Measurements from ENCODE around the gene YARS1.
"Not testable (repeated sequence)": the region's sequence is repeated elsewhere in the genome, so short reads cannot be mapped to it uniquely, and the experiment has no call there.

YARS1 gene

GRCh38 chr1:32798191-32798590 is 19.0 kb downstream of the YARS1 start:
- Histone ChIP-seq H3K4me3 (ENCODE audit: extremely low read depth, insufficient read depth, low read length, poor library complexity, severe bottlenecking) (no peak overlapping the region), H3K9me3 (ENCODE audit: control insufficient read depth, low read length) (no peaks in the 10 kb centered on the region), H3K27ac (ENCODE audit: low read depth, low read length, severe bottlenecking) (no peak overlapping the region), H3K4me1 (ENCODE audit: control insufficient read depth, insufficient read depth, low read length, poor library complexity, severe bottlenecking) (no peaks in the 10 kb centered on the region), H3K36me3 (ENCODE audit: control insufficient read depth, insufficient read depth, low read length) (peaks cover 91% of the 10 kb centered on the region)
- WGBS, 2 experiments (ENCODE audit: insufficient coverage in 2 of 2): 97 to 100% methylated on average over 3 of the region's 4 CpGs

- H3K9me3 ChIP-seq (ENCODE audit: control insufficient read depth, low read length): no peaks in the 10 kb centered on the region
- H3K27ac ChIP-seq (ENCODE audit: low read depth, low read length, severe bottlenecking): no peak overlapping the region
- H3K4me3 ChIP-seq (ENCODE audit: extremely low read depth, insufficient read depth, low read length, poor library complexity, severe bottlenecking): no peak overlapping the region
- WGBS, 2 experiments (ENCODE audit: insufficient coverage in 2 of 2): 100% methylated on average over 1 of the region's 1 CpG; no CpG with 5 or more reads in 1 of the 2 experiments
- no peaks in the 10 kb centered on the region for H3K4me1 ChIP-seq (ENCODE audit: control insufficient read depth, insufficient read depth, low read length, poor library complexity, severe bottlenecking)
- peaks cover 89% of the 10 kb centered on the region for H3K36me3 ChIP-seq (ENCODE audit: control insufficient read depth, insufficient read depth, low read length)
Observed at GRCh38 chr1:32797456-32797855, 19.7 kb downstream of the YARS1 start.

DNA sequence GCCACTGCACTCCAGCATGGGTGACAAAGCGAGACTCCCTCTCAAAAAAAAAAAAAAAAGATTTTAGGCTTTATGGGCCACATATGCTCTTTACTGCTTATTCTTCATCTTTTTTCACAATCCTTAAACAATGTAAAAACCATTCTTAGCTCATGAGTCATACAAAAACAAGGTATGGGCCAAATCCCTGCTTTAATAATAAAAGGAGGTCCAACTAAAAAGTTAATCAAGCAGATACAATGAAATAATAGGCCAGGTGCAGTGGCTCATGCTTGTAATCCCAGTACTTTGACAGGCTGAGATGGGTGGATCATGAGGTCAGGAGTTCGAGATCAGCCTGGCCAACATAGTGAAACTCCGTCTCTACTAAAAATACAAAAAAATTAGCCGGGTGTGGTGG is 21.4 kb downstream of the YARS1 start:
- 100% methylated on average over 2 to 3 of the region's 4 CpGs for WGBS, 2 experiments (ENCODE audit: insufficient coverage in 2 of 2)
- not testable (repeated sequence) for H3K27ac ChIP-seq (ENCODE audit: low read depth, low read length, severe bottlenecking); H3K4me3 ChIP-seq (ENCODE audit: extremely low read depth, insufficient read depth, low read length, poor library complexity, severe bottlenecking); H3K9me3 ChIP-seq (ENCODE audit: control insufficient read depth, low read length); H3K4me1 ChIP-seq (ENCODE audit: control insufficient read depth, insufficient read depth, low read length, poor library complexity, severe bottlenecking)
- peaks cover 89% of the 10 kb centered on the region for H3K36me3 ChIP-seq (ENCODE audit: control insufficient read depth, insufficient read depth, low read length)

GRCh38 chr1:32791881-32792280 is 25.3 kb downstream of the YARS1 start:
- Histone ChIP-seq H3K9me3 (ENCODE audit: control insufficient read depth, low read length) (no peaks in the 10 kb centered on the region), H3K36me3 (ENCODE audit: control insufficient read depth, insufficient read depth, low read length) (peaks cover 94% of the 10 kb centered on the region), H3K4me3 (ENCODE audit: extremely low read depth, insufficient read depth, low read length, poor library complexity, severe bottlenecking) (no peak overlapping the region), H3K27ac (ENCODE audit: low read depth, low read length, severe bottlenecking) (no peak overlapping the region), H3K4me1 (ENCODE audit: control insufficient read depth, insufficient read depth, low read length, poor library complexity, severe bottlenecking) (no peaks in the 10 kb centered on the region)
- 100% methylated on average over 1 of the region's 1 CpG; no CpG with 5 or more reads in 1 of the 2 experiments for WGBS, 2 experiments (ENCODE audit: insufficient coverage in 2 of 2)

GRCh38 chr1:32789356-32789755 is 27.8 kb downstream of the YARS1 start:
- H3K36me3 ChIP-seq (ENCODE audit: control insufficient read depth, insufficient read depth, low read length): peaks cover 95% of the 10 kb centered on the region
- not testable (repeated sequence) for H3K27ac ChIP-seq (ENCODE audit: low read depth, low read length, severe bottlenecking); H3K4me1 ChIP-seq (ENCODE audit: control insufficient read depth, insufficient read depth, low read length, poor library complexity, severe bottlenecking); H3K4me3 ChIP-seq (ENCODE audit: extremely low read depth, insufficient read depth, low read length, poor library complexity, severe bottlenecking); H3K9me3 ChIP-seq (ENCODE audit: control insufficient read depth, low read length)
- 100% methylated on average over 1 of the region's 2 CpGs; no CpG with 5 or more reads in 1 of the 2 experiments for WGBS, 2 experiments (ENCODE audit: insufficient coverage in 2 of 2)

- Histone ChIP-seq H3K4me1 (ENCODE audit: control insufficient read depth, insufficient read depth, low read length, poor library complexity, severe bottlenecking) (no peaks in the 10 kb centered on the region), H3K27ac (ENCODE audit: low read depth, low read length, severe bottlenecking) (no peak overlapping the region), H3K36me3 (ENCODE audit: control insufficient read depth, insufficient read depth, low read length) (peaks cover 95% of the 10 kb centered on the region), H3K4me3 (ENCODE audit: extremely low read depth, insufficient read depth, low read length, poor library complexity, severe bottlenecking) (no peak overlapping the region), H3K9me3 (ENCODE audit: control insufficient read depth, low read length) (no peaks in the 10 kb centered on the region)
- WGBS, 2 experiments (ENCODE audit: insufficient coverage in 2 of 2): 75 to 92% methylated on average over 2 of the region's 4 CpGs
Observed at GRCh38 chr1:32786856-32787255, 30.3 kb downstream of the YARS1 start.

DNA sequence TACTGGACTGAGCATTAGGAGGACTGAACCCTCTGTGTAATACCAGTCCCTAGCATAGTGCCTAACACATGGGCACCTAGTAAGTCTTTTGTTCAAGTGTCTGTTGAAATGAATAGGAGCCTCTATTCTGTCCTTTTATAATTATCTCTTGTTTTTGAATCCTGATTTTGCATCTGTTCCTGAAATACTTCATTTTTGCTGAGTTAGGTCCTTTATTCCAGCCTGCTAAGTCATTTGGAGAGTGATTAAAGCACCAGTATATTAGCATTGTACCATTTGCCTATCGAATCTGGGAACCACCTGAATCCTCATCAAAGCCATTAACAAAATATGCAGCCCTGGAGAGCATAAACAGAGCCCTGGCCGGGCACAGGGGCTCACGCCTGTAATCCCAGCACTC is 32.3 kb downstream of the YARS1 start:
- 90 to 96% methylated on average over 2 to 3 of the region's 3 CpGs for WGBS, 2 experiments (ENCODE audit: insufficient coverage in 2 of 2)
- Histone ChIP-seq H3K36me3 (ENCODE audit: control insufficient read depth, insufficient read depth, low read length) (peaks cover 96% of the 10 kb centered on the region), H3K9me3 (ENCODE audit: control insufficient read depth, low read length) (no peaks in the 10 kb centered on the region), H3K4me3 (ENCODE audit: extremely low read depth, insufficient read depth, low read length, poor library complexity, severe bottlenecking) (no peak overlapping the region), H3K4me1 (ENCODE audit: control insufficient read depth, insufficient read depth, low read length, poor library complexity, severe bottlenecking) (no peaks in the 10 kb centered on the region), H3K27ac (ENCODE audit: low read depth, low read length, severe bottlenecking) (no peak overlapping the region)

GRCh38 chr1:32783851-32784250 is 33.3 kb downstream of the YARS1 start:
- Histone ChIP-seq H3K27ac (ENCODE audit: low read depth, low read length, severe bottlenecking) (no peak overlapping the region), H3K4me3 (ENCODE audit: extremely low read depth, insufficient read depth, low read length, poor library complexity, severe bottlenecking) (no peak overlapping the region), H3K36me3 (ENCODE audit: control insufficient read depth, insufficient read depth, low read length) (peaks cover 96% of the 10 kb centered on the region), H3K4me1 (ENCODE audit: control insufficient read depth, insufficient read depth, low read length, poor library complexity, severe bottlenecking) (no peaks in the 10 kb centered on the region), H3K9me3 (ENCODE audit: control insufficient read depth, low read length) (no peaks in the 10 kb centered on the region)
- WGBS, 2 experiments (ENCODE audit: insufficient coverage in 2 of 2): 97 to 100% methylated on average over 3 of the region's 5 CpGs

- Histone ChIP-seq H3K4me3 (ENCODE audit: extremely low read depth, insufficient read depth, low read length, poor library complexity, severe bottlenecking) (no peak overlapping the region), H3K9me3 (ENCODE audit: control insufficient read depth, low read length) (no peaks in the 10 kb centered on the region), H3K27ac (ENCODE audit: low read depth, low read length, severe bottlenecking) (no peak overlapping the region), H3K36me3 (ENCODE audit: control insufficient read depth, insufficient read depth, low read length) (peaks cover 94% of the 10 kb centered on the region), H3K4me1 (ENCODE audit: control insufficient read depth, insufficient read depth, low read length, poor library complexity, severe bottlenecking) (no peaks in the 10 kb centered on the region)
- WGBS, 2 experiments (ENCODE audit: insufficient coverage in 2 of 2): 87 to 97% methylated on average over 4 to 5 of the region's 5 CpGs
Observed at GRCh38 chr1:32782086-32782485, 35.1 kb downstream of the YARS1 start.

DNA sequence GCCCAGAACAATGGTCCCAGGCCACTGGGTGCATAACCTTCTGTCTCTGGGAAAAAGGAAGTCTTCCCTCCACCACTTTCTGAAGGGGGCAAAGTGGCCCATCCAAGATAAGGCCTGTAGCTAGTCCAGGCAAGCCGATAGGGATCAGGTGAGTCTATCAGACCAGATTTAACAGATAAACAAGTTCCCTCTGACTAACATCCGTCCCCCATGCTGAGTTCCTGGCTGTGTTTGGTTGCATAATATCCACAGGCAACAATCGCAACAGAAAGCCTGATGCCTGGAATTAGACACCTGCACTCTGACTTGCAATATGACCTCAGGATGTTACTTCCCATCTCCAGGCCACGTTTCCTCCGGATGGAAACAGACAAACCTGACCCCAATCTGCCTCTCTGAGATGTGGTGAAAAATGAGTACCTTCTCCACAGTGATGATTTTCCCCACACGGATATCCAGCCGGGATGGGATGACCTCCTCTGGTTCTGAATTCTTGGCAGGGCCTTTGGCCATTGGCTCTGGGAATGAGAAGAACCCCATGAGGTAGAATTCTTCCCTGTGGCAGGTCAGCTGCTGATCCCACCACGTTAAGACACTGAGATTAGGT is 36.4 kb downstream of the YARS1 start:
- Histone ChIP-seq H3K4me1 (ENCODE audit: control insufficient read depth, insufficient read depth, low read length, poor library complexity, severe bottlenecking) (no peaks in the 10 kb centered on the region), H3K9me3 (ENCODE audit: control insufficient read depth, low read length) (no peaks in the 10 kb centered on the region), H3K36me3 (ENCODE audit: control insufficient read depth, insufficient read depth, low read length) (peaks cover 87% of the 10 kb centered on the region), H3K27ac (ENCODE audit: low read depth, low read length, severe bottlenecking) (no peak overlapping the region), H3K4me3 (ENCODE audit: extremely low read depth, insufficient read depth, low read length, poor library complexity, severe bottlenecking) (no peak overlapping the region)
- WGBS, 2 experiments (ENCODE audit: insufficient coverage in 2 of 2): 94 to 96% methylated on average over 5 to 8 of the region's 8 CpGs

DNA sequence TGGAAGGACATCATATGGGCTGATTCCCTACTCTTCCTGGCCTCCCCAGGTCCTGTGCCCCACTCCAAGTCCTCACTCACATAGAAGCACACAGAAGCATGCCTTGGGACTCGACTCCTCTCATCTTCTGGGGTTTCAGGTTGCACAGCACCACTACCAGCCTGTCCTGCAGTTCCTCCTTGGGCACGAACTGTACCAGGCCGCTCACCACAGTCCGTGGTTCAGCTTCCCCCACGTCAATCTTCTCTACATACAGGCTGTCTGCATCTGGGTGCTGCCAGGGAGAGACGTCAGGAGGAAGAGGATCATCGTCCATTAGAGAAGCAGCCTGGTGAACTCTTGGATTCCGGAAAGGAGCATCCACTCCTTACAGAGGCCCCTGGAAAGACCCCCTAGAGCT is 37.2 kb downstream of the YARS1 start:
- no peak overlapping the region for H3K27ac ChIP-seq (ENCODE audit: low read depth, low read length, severe bottlenecking)
- H3K4me3 ChIP-seq (ENCODE audit: extremely low read depth, insufficient read depth, low read length, poor library complexity, severe bottlenecking): no peak overlapping the region
- H3K4me1 ChIP-seq (ENCODE audit: control insufficient read depth, insufficient read depth, low read length, poor library complexity, severe bottlenecking): no peaks in the 10 kb centered on the region
- H3K36me3 ChIP-seq (ENCODE audit: control insufficient read depth, insufficient read depth, low read length): peaks cover 87% of the 10 kb centered on the region
- 98 to 100% methylated on average over 7 to 8 of the region's 8 CpGs for WGBS, 2 experiments (ENCODE audit: insufficient coverage in 2 of 2)
- no peaks in the 10 kb centered on the region for H3K9me3 ChIP-seq (ENCODE audit: control insufficient read depth, low read length)

All from mesodermal cell (in vitro differentiated cells).